ENCODE data around the gene FA2H.
"Not testable (repeated sequence)": the region's sequence is repeated elsewhere in the genome, so short reads cannot be mapped to it uniquely, and the experiment has no call there.

FA2H gene

GRCh38 chr16:74668877-74669276 is 105.7 kb downstream of the FA2H start:
- DNase-seq: not testable (repeated sequence)

GRCh38 chr16:74667255-74667700 is 107.3 kb downstream of the FA2H start:
- peak; percentile 49 for DNase-seq

- DNase-seq: peak; percentile 99
Measured at GRCh38 chr16:74666425-74667254, 108.0 kb downstream of the FA2H start, which contains the start of gene RFWD3. Gene RFWD3 (minus strand): TSS chr16:74666877. CDS start chr16:74661449, 5,428 bp downstream.

GRCh38 chr16:74666010-74666421 is 108.6 kb downstream of the FA2H start:
- DNase-seq: no peak
